K562 (cell line): ENCODE data around the gene PCDH7. TPM values are rescaled to one million over a fixed set of nuclear protein-coding genes. Genes with fewer than 3 reads are reported as not detected.

Experiments
- ATAC-seq: fragments of 200-7000 bp; cut with Tn5 transposase; 3 replicates; pipeline ENCODE4 v1.9.1; 2020; ENCODE audit warnings: moderate library complexity
- BruUV-seq: library from RNA; stranded (reverse); fragments of 400-500 nt; replicated peaks from 2 replicates; lab custom pipeline; 2021; lab: Mats Ljungman, UMichigan
- CTCF ChIA-PET: fragments of 300-600 bp; formaldehyde crosslinking; extraction: SDS; loops from one replicate; lab custom pipeline; 2021; ENCODE audit warnings: low intra/inter-chr PET ratio; lab: Yijun Ruan, JAX
- POLR2A ChIA-PET: fragments of 300-600, 350-650 bp; sonication (Branson Sonifier 250); formaldehyde crosslinking; extraction: SDS; loops from one replicate; lab custom pipeline; 2021; ENCODE audit warnings: antibody characterized with exemption, inconsistent platforms; lab: Yijun Ruan, JAX
- DNase-seq, 4 experiments: peaks; one replicate each; pipeline versions ENCODE4 v3.0.0 to v3.0.0-alpha.2; 2011 to 2018; ENCODE audit warnings: low spot score in 3 of 4, mixed read lengths in 3 of 4; ENCODE audit errors: extremely low read depth in 1 of 4
- FAIRE-seq: peaks from 2 replicates; lab custom pipeline; 2011; peaks lifted over from hg19 to GRCh38; lab: Jason Lieb, UNC
- H2AFZ ChIP-seq: 2 replicates; pipeline ENCODE4 v1.6.0; 2011; ENCODE audit warnings: low read depth, low read length, control low read depth, inconsistent platforms
- H3K27ac ChIP-seq: fragments of 200-600 bp; 3 replicates; pipeline ENCODE4 v1.8.0; 2011; ENCODE audit warnings: low read depth, mild to moderate bottlenecking, control low read depth, inconsistent platforms, low read length, moderate library complexity, mixed read lengths; ENCODE audit errors: extremely low read depth
- H3K27me3 ChIP-seq, 2 experiments: fragments of 300-600 bp in 1 of 2; 2 replicates in 1 of 2; 3 replicates in 1 of 2; pipeline versions ENCODE4 v1.6.0 to v1.8.0; 2011; ENCODE audit warnings: inconsistent platforms in 2 of 2, low read length in 2 of 2, mild to moderate bottlenecking in 1 of 2, mixed read lengths in 1 of 2, moderate library complexity in 1 of 2; ENCODE audit not compliant: control insufficient read depth in 2 of 2, insufficient read depth in 2 of 2
- H3K36me3 ChIP-seq: fragments of 300-600 bp; 3 replicates; pipeline ENCODE4 v1.8.0; 2011; ENCODE audit warnings: mild to moderate bottlenecking, low read length, inconsistent platforms; ENCODE audit not compliant: control insufficient read depth, insufficient read depth
- H3K4me1 ChIP-seq, 2 experiments: fragments of 200-600 bp in 1 of 2; replicated peaks in 1 of 2; 2 replicates in 1 of 2; 3 replicates in 1 of 2; pipeline versions ENCODE4 v1.5.1 to v1.8.0; 2011; ENCODE audit warnings: inconsistent platforms in 2 of 2, low read length in 2 of 2, mild to moderate bottlenecking in 1 of 2, mixed read lengths in 1 of 2, moderate library complexity in 1 of 2; ENCODE audit not compliant: control insufficient read depth in 2 of 2, insufficient read depth in 2 of 2
- H3K4me2 ChIP-seq: 2 replicates; pipeline ENCODE4 v1.6.1; 2011; ENCODE audit warnings: low read length, control low read depth, inconsistent platforms, mixed read lengths; ENCODE audit not compliant: insufficient read depth
- H3K4me3 ChIP-seq: fragments of 200-600 bp; sonication (generic), shearing (Covaris generic); 2 replicates; pipeline ENCODE4 v1.5.1; 2016; ENCODE audit warnings: control low read depth, inconsistent platforms
- H3K79me2 ChIP-seq: fragments of 200-600 bp; 3 replicates; pipeline ENCODE4 v1.8.0; 2011; ENCODE audit warnings: low read length, inconsistent platforms; ENCODE audit not compliant: control insufficient read depth, insufficient read depth
- H3K9ac ChIP-seq, 2 experiments: 2 replicates each; pipeline versions ENCODE4 v1.6.0 to v1.6.1; 2011; ENCODE audit warnings: low read depth in 2 of 2, low read length in 2 of 2, control low read depth in 1 of 2, inconsistent platforms in 1 of 2, mild to moderate bottlenecking in 1 of 2, mixed read lengths in 1 of 2; ENCODE audit not compliant: insufficient read depth in 1 of 2
- H3K9me1 ChIP-seq: one replicate; pipeline ENCODE4 v1.6.0; 2011; ENCODE audit warnings: inconsistent platforms, mild to moderate bottlenecking, low read length, moderate library complexity; ENCODE audit not compliant: control insufficient read depth, insufficient read depth
- H3K9me3 ChIP-seq: replicated peaks from 2 replicates; pipeline ENCODE4 v1.5.1; 2011; ENCODE audit warnings: low read depth, low read length, inconsistent platforms; ENCODE audit not compliant: control insufficient read depth, insufficient read depth
- H4K20me1 ChIP-seq: replicated peaks from 2 replicates; pipeline ENCODE4 v1.6.1; 2011; ENCODE audit warnings: low read length, inconsistent platforms, mixed read lengths; ENCODE audit not compliant: control insufficient read depth, insufficient read depth
- EGR1 ChIP-seq: fragments of 450-650 bp; conservative IDR thresholded peaks from 2 replicates; pipeline ENCODE4 v1.6.1; 2017; ENCODE audit warnings: mild to moderate bottlenecking
- FOXK1 ChIP-seq: sonication (generic); formaldehyde crosslinking; IDR thresholded peaks from 2 replicates; pipeline ENCODE4 v1.8.0; 2022; ENCODE audit warnings: missing genetic modification reagents, mild to moderate bottlenecking, borderline replicate concordance
- HSF4 ChIP-seq: fragments of 250-450 bp; sonication (Bioruptor Pico); IDR thresholded peaks from 2 replicates; pipeline ENCODE4 v2.1.2; 2022; ENCODE audit warnings: mild to moderate bottlenecking, moderate library complexity, borderline replicate concordance
- MYBL2 ChIP-seq, 2 experiments: fragments of 450-650 bp in 1 of 2; sonication (generic) in 1 of 2; formaldehyde crosslinking in 1 of 2; IDR thresholded peaks; 2 replicates each; pipeline versions ENCODE4 v1.6.1 to v1.8.1; 2017 to 2022; ENCODE audit warnings: borderline replicate concordance in 1 of 2, inconsistent platforms in 1 of 2, low read depth in 1 of 2, mild to moderate bottlenecking in 1 of 2, missing genetic modification reagents in 1 of 2, moderate library complexity in 1 of 2
- NFE2L1 ChIP-seq: fragments of 450-650 bp; IDR thresholded peaks from 2 replicates; pipeline ENCODE4 v1.6.1; 2016; ENCODE audit warnings: missing genetic modification characterization, low read depth, mild to moderate bottlenecking, missing compliant biosample characterization, moderate library complexity, borderline replicate concordance
- NFRKB ChIP-seq: fragments of 450-650 bp; IDR thresholded peaks from 2 replicates; pipeline ENCODE4 v1.6.1; 2016; ENCODE audit warnings: low read depth
- POLR2H ChIP-seq: IDR thresholded peaks from 2 replicates; pipeline ENCODE4 v1.6.1; 2016; ENCODE audit warnings: missing genetic modification characterization, low read depth, mild to moderate bottlenecking, control low read depth, missing compliant biosample characterization, moderate library complexity
- RBFOX2 ChIP-seq: fragments of 200-400 bp; formaldehyde crosslinking; IDR thresholded peaks from 2 replicates; pipeline ENCODE4 v1.6.1; 2017; ENCODE audit warnings: low read depth, mild to moderate bottlenecking, low read length, moderate library complexity
- SIN3A ChIP-seq, 2 experiments: fragments of 150-350 bp in 1 of 2; IDR thresholded peaks; 2 replicates each; pipeline ENCODE4 v1.6.1; 2011 to 2016; ENCODE audit warnings: borderline replicate concordance in 2 of 2, low read depth in 2 of 2, low read length in 2 of 2, mild to moderate bottlenecking in 2 of 2, moderate library complexity in 2 of 2; ENCODE audit not compliant: control insufficient read depth in 1 of 2
- TBL1XR1 ChIP-seq, 2 experiments: IDR thresholded peaks; 2 replicates each; pipeline ENCODE4 v1.6.1; 2012; ENCODE audit warnings: improper control_type of control experiment in 2 of 2, low read length in 2 of 2, mild to moderate bottlenecking in 1 of 2
- YBX1 ChIP-seq: fragments of 450-650 bp; IDR thresholded peaks from 2 replicates; pipeline ENCODE4 v1.7.1; 2016; ENCODE audit warnings: mild to moderate bottlenecking
- ZNF696 ChIP-seq: fragments of 250-450 bp; sonication (Bioruptor Pico); conservative IDR thresholded peaks from 2 replicates; pipeline ENCODE4 v1.4.0; 2020; ENCODE audit warnings: mild to moderate bottlenecking, moderate library complexity
- ZNF785 ChIP-seq: fragments of 250-450 bp; sonication (Bioruptor Pico); IDR thresholded peaks from 2 replicates; pipeline ENCODE4 v1.4.0; 2020; ENCODE audit warnings: mild to moderate bottlenecking
- WGBS: fragments of 100-300 bp; shearing (Covaris generic); methylation state at CpG from one replicate; pipeline ENCODE4 v1.1.6; 2016; ENCODE audit warnings: low coverage, mixed read lengths; ENCODE audit not compliant: insufficient coverage; ENCODE audit errors: missing lambda C conversion rate; 5-methylcytosine and 5-hydroxymethylcytosine counted together
- in situ Hi-C: fragments of 300-500 bp; cut with MboI; formaldehyde crosslinking; loops from 4 replicates; pipeline ENCODE4 v1.15.0; 2018; ENCODE audit warnings: inconsistent platforms, mixed read lengths
- intact Hi-C: fragments of 100-400 bp; cut with micrococcal nuclease; formaldehyde crosslinking; loops from 2 replicates; pipeline ENCODE4 v1.14.2; 2022
- polyA plus RNA-seq, 8 experiments: library from polyadenylated mRNA; depleted of rRNA in 4 of 8; stranded (reverse) in 5 of 8; unstranded in 3 of 8; fragments of >200 nt; fragmentation: Nextera tagmentation in 2 of 8; fragmentation: Illumina TruSeq in 1 of 8; extraction: Ambion mirVana in 2 of 8; extraction: Trizol in 1 of 8; gene quantifications; 2 replicates each; pipeline versions ENCODE4 v1.2.1 to v1.2.3, GENCODE V29; 2011 to 2014; ENCODE audit warnings: inconsistent platforms in 1 of 8, missing spikeins in 1 of 8
- total RNA-seq, 7 experiments: library from RNA; depleted of rRNA in 6 of 7; stranded (reverse); fragments of >200 nt in 6 of 7; fragmentation: Illumina TruSeq in 2 of 7; extraction: Trizol in 2 of 7; gene quantifications; 2 replicates each; pipeline versions ENCODE4 v1.2.1 to v1.2.3, GENCODE V29; 2011 to 2021; ENCODE audit warnings: low replicate concordance in 1 of 7
- TF ChIP-seq, protein P1 (sequence below): fragments of 200-800 bp; sonication (Bioruptor generic); IDR thresholded peaks from 2 replicates; pipeline ENCODE4 v1.6.1; 2017; ENCODE audit warnings: missing genetic modification characterization, missing compliant biosample characterization
- TF ChIP-seq, protein P2 (sequence below): fragments of 450-650 bp; IDR thresholded peaks from 2 replicates; pipeline ENCODE4 v1.6.1; 2017; ENCODE audit warnings: antibody characterized with exemption
- TF ChIP-seq, protein P3 (sequence below): fragments of 250-450 bp; sonication (Bioruptor Pico); IDR thresholded peaks from 2 replicates; pipeline ENCODE4 v1.9.0; 2021; ENCODE audit warnings: mild to moderate bottlenecking

Gene PCDH7
- total and polyA plus RNA-seq, 9 of the 15 experiments (the other 6 are each of a cell fraction or from before 2014, with no cell fraction given), result not detected

DNA sequence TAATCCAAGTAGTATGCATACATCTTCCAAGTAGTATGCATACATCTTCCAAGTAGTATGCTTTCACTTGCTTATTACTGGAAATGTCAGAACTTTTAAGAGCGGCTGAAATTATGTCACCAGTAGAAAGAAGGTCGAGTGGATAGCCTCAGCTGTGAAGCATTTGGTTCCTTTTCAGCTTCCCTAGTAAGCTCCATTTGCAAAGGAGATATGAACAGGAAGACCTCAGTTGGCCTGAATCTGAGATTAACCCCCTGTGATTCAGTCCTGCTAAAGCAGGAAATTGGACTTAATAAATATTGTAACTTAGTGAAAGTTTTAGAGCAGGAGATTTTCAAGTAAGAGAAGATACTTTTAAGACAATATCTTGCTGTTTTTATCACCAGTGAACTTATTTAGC is 48.1 kb downstream of the PCDH7 start:
- Histone ChIP-seq H3K36me3 (no peaks in the 10 kb centered on the region), H3K4me2 (no peak overlapping the region), H3K79me2 (no peaks in the 10 kb centered on the region), H3K9me1 (no peaks in the 10 kb centered on the region), H3K4me1 (no peaks in the 10 kb centered on the region), H2AFZ (no peak overlapping the region), H3K27me3 (no peaks in the 10 kb centered on the region), H3K9ac (no peak overlapping the region), H3K4me3 (no peak overlapping the region), H3K27ac (no peak overlapping the region), H4K20me1 (no peaks in the 10 kb centered on the region), H3K9me3 (no peaks in the 10 kb centered on the region)
- TF ChIP-seq MYBL2 (IDR thresholded peaks at IDR 0.05; ENCODE audit: low read depth) (no peak), MYBL2 (CRISPR knock-in tag; IDR thresholded peaks at IDR 0.05; ENCODE audit: borderline replicate concordance) (no peak), ZNF696 (CRISPR knock-in tag) (no peak), TBL1XR1 (IDR thresholded peaks at IDR 0.05; ENCODE audit: low read length in 2 of 2) (no peak), NFRKB (no peak), YBX1 (no peak), POLR2H (no peak), ZNF785 (no peak), EGR1 (no peak), SIN3A (IDR thresholded peaks at IDR 0.05; ENCODE audit: borderline replicate concordance in 2 of 2, control insufficient read depth in 1 of 2, low read depth in 2 of 2, low read length in 2 of 2) (no peak), HSF4 (CRISPR knock-in tag) (no peak), RBFOX2 (no peak), NFE2L1 (no peak), FOXK1 (no peak)
- TF ChIP-seq, protein P1, sequence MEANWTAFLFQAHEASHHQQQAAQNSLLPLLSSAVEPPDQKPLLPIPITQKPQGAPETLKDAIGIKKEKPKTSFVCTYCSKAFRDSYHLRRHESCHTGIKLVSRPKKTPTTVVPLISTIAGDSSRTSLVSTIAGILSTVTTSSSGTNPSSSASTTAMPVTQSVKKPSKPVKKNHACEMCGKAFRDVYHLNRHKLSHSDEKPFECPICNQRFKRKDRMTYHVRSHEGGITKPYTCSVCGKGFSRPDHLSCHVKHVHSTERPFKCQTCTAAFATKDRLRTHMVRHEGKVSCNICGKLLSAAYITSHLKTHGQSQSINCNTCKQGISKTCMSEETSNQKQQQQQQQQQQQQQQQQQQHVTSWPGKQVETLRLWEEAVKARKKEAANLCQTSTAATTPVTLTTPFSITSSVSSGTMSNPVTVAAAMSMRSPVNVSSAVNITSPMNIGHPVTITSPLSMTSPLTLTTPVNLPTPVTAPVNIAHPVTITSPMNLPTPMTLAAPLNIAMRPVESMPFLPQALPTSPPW (CRISPR knock-in tag), result no peak
- TF ChIP-seq, protein P2, sequence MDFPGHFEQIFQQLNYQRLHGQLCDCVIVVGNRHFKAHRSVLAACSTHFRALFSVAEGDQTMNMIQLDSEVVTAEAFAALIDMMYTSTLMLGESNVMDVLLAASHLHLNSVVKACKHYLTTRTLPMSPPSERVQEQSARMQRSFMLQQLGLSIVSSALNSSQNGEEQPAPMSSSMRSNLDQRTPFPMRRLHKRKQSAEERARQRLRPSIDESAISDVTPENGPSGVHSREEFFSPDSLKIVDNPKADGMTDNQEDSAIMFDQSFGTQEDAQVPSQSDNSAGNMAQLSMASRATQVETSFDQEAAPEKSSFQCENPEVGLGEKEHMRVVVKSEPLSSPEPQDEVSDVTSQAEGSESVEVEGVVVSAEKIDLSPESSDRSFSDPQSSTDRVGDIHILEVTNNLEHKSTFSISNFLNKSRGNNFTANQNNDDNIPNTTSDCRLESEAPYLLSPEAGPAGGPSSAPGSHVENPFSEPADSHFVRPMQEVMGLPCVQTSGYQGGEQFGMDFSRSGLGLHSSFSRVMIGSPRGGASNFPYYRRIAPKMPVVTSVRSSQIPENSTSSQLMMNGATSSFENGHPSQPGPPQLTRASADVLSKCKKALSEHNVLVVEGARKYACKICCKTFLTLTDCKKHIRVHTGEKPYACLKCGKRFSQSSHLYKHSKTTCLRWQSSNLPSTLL, result no peak
- TF ChIP-seq, protein P3, sequence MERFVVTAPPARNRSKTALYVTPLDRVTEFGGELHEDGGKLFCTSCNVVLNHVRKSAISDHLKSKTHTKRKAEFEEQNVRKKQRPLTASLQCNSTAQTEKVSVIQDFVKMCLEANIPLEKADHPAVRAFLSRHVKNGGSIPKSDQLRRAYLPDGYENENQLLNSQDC, result no peak
- ATAC-seq (no peak), DNase-seq (no peak), FAIRE-seq (no peak)
- in situ Hi-C loops, result no loop called here
- POLR2A ChIA-PET, result no interaction called here
- WGBS, result 4% methylated on average over 2 of the region's 2 CpGs
- CTCF ChIA-PET, result no interaction called here
- intact Hi-C loops, result no loop called here
- BruUV-seq, result no TSS peak
